ENCODE results near the gene CSF2.

DNA sequence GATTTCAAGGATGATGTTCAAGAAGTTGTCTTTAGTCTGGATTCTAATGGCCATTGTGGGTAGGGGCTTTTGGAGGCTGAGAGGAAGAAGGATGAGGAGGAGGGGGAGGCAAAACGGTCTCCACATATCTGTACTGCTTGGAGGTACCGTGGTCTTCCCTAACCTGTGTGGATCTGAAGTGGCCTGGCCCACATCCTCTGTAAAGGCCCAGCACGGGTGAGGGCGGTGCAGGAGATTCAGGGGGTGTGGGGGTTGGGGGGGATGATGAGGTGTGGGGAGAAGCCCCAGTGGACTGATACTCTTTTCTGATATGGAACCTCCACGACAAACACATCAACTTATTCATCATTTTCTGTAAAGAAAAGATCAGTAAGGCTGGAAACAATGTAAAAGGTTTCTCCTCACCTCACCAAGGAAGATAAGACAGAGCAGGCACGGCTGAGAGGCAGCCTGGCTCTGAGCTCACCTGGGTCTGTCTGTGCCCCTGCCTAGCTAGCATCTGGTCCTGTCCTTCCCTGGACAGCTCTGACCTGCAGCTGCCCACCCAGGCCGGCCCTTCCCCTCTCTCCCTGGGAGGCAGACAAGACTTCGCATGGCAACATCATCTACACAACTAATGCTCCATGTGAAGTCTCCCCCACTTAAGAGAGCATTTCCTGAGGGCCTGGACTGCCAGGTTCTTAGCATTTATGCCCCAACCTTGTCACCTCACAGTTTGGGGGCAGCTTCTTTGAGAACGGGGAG lies 18.7 kb upstream of the CSF2 start:
- TF ChIP-seq, protein P1, sequence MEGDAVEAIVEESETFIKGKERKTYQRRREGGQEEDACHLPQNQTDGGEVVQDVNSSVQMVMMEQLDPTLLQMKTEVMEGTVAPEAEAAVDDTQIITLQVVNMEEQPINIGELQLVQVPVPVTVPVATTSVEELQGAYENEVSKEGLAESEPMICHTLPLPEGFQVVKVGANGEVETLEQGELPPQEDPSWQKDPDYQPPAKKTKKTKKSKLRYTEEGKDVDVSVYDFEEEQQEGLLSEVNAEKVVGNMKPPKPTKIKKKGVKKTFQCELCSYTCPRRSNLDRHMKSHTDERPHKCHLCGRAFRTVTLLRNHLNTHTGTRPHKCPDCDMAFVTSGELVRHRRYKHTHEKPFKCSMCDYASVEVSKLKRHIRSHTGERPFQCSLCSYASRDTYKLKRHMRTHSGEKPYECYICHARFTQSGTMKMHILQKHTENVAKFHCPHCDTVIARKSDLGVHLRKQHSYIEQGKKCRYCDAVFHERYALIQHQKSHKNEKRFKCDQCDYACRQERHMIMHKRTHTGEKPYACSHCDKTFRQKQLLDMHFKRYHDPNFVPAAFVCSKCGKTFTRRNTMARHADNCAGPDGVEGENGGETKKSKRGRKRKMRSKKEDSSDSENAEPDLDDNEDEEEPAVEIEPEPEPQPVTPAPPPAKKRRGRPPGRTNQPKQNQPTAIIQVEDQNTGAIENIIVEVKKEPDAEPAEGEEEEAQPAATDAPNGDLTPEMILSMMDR (IDR thresholded peaks at IDR 0.05) = no peak
- TF ChIP-seq ZFX (IDR thresholded peaks at IDR 0.05; ENCODE audit: borderline replicate concordance) = no peak

Measured in 22Rv1 (cell line).